HepG2 (cell line): ENCODE data around the gene MAPK9. TPM values are rescaled to one million over a fixed set of nuclear protein-coding genes. Genes with fewer than 3 reads are reported as not detected.

Experiments
- ATAC-seq: fragments of 200-7000 bp; cut with Tn5 transposase; 3 replicates; pipeline ENCODE4 v1.9.1; 2020; ENCODE audit warnings: mild to moderate bottlenecking, moderate library complexity
- BruUV-seq: library from RNA; stranded (reverse); fragments of 400-500 nt; replicated peaks from 2 replicates; lab custom pipeline; 2021; lab: Mats Ljungman, UMichigan
- CTCF ChIA-PET: fragments of 300-600 bp; formaldehyde crosslinking; extraction: SDS; loops from one replicate; lab custom pipeline; 2021; ENCODE audit warnings: low total read pairs, inconsistent platforms, low intra/inter-chr PET ratio; lab: Yijun Ruan, JAX
- POLR2A ChIA-PET: fragments of 350-600 bp; sonication (Branson Sonifier 250); formaldehyde crosslinking; loops from one replicate; lab custom pipeline; 2020; ENCODE audit warnings: antibody characterized with exemption, inconsistent platforms; lab: Yijun Ruan, JAX
- DNase-seq: peaks from one replicate; pipeline ENCODE4 v3.0.0-alpha.2; 2015; ENCODE audit warnings: low spot score
- FAIRE-seq: peaks from 3 replicates; lab custom pipeline; 2011; peaks lifted over from hg19 to GRCh38; lab: Jason Lieb, UNC
- H2AFZ ChIP-seq: one replicate; pipeline ENCODE4 v1.6.1; 2011; ENCODE audit warnings: low read length, inconsistent platforms
- H3K27ac ChIP-seq: fragments of 300-600 bp; 3 replicates; pipeline ENCODE4 v1.8.0; 2011; ENCODE audit warnings: mixed run types, mild to moderate bottlenecking, mixed read lengths, low read length, inconsistent platforms; ENCODE audit not compliant: insufficient read depth; ENCODE audit errors: extremely low read length
- H3K27me3 ChIP-seq, 2 experiments: fragments of 200-600 bp in 1 of 2; 2 replicates in 1 of 2; 3 replicates in 1 of 2; pipeline versions ENCODE4 v1.6.0 to v1.8.0; 2011; ENCODE audit warnings: low read length in 2 of 2, mild to moderate bottlenecking in 2 of 2, moderate library complexity in 2 of 2, inconsistent platforms in 1 of 2; ENCODE audit not compliant: insufficient read depth in 2 of 2, control insufficient read depth in 1 of 2
- H3K36me3 ChIP-seq, 2 experiments: fragments of 200-600 bp in 1 of 2; replicated peaks in 1 of 2; 2 replicates in 1 of 2; 3 replicates in 1 of 2; pipeline versions ENCODE4 v1.5.1 to v1.8.0; 2011; ENCODE audit warnings: low read length in 2 of 2, inconsistent platforms in 1 of 2; ENCODE audit not compliant: insufficient read depth in 2 of 2, control insufficient read depth in 1 of 2
- H3K4me1 ChIP-seq: 2 replicates; pipeline ENCODE4 v1.5.1; 2012; ENCODE audit warnings: low read length, inconsistent platforms; ENCODE audit not compliant: insufficient read depth
- H3K4me2 ChIP-seq: 2 replicates; pipeline ENCODE4 v1.6.0; 2011; ENCODE audit warnings: low read depth, low read length, inconsistent platforms
- H3K4me3 ChIP-seq, 3 experiments: fragments of 200-600 bp in 1 of 3; sonication (generic), shearing (Covaris generic) in 1 of 3; replicated peaks in 1 of 3; 2 replicates each; pipeline ENCODE4 v1.5.1; 2011 to 2016; ENCODE audit warnings: low read length in 3 of 3, inconsistent platforms in 2 of 3, low read depth in 2 of 3, mild to moderate bottlenecking in 2 of 3, control low read depth in 1 of 3, mixed read lengths in 1 of 3; ENCODE audit not compliant: insufficient read depth in 1 of 3
- H3K79me2 ChIP-seq: one replicate; pipeline ENCODE4 v1.6.1; 2011; ENCODE audit warnings: low read length, inconsistent platforms; ENCODE audit not compliant: insufficient read depth
- H3K9ac ChIP-seq: 2 replicates; pipeline ENCODE4 v1.6.0; 2011; ENCODE audit warnings: mild to moderate bottlenecking, low read depth, low read length, inconsistent platforms; ENCODE audit not compliant: insufficient read depth
- H3K9me3 ChIP-seq: 2 replicates; pipeline ENCODE4 v1.5.1; 2012; ENCODE audit warnings: mild to moderate bottlenecking, low read length
- H4K20me1 ChIP-seq: 2 replicates; pipeline ENCODE4 v1.6.0; 2011; ENCODE audit warnings: inconsistent platforms, mild to moderate bottlenecking, low read length, moderate library complexity; ENCODE audit not compliant: insufficient read depth
- ARID4A ChIP-seq: sonication (generic); formaldehyde crosslinking; IDR thresholded peaks from 2 replicates; pipeline ENCODE4 v1.5.0; 2020; ENCODE audit warnings: mild to moderate bottlenecking, missing genetic modification reagents, borderline replicate concordance
- ARNTL ChIP-seq: sonication (generic); formaldehyde crosslinking; IDR thresholded peaks from 2 replicates; pipeline ENCODE4 v1.4.0; 2020; ENCODE audit warnings: mild to moderate bottlenecking, missing genetic modification reagents
- CENPBD1 ChIP-seq: sonication (generic); formaldehyde crosslinking; IDR thresholded peaks from 2 replicates; pipeline ENCODE4 v1.8.0; 2022; ENCODE audit warnings: missing genetic modification reagents, low read depth, mild to moderate bottlenecking, borderline replicate concordance
- DR1 ChIP-seq: sonication (generic); formaldehyde crosslinking; IDR thresholded peaks from 2 replicates; pipeline ENCODE4 v1.8.0; 2021; ENCODE audit warnings: mild to moderate bottlenecking, missing genetic modification reagents, inconsistent platforms
- FLYWCH1 ChIP-seq: sonication (generic); formaldehyde crosslinking; IDR thresholded peaks from 2 replicates; pipeline ENCODE4 v1.8.1; 2023; ENCODE audit warnings: mild to moderate bottlenecking, missing genetic modification reagents
- HDAC1 ChIP-seq: sonication (generic); formaldehyde crosslinking; IDR thresholded peaks from 2 replicates; pipeline ENCODE4 v1.5.1; 2020; ENCODE audit warnings: mild to moderate bottlenecking, missing genetic modification reagents
- KDM5A ChIP-seq: fragments of 200-600 bp; sonication (generic); IDR thresholded peaks from 2 replicates; pipeline ENCODE4 v1.7.0; 2018; ENCODE audit warnings: antibody characterized with exemption, mild to moderate bottlenecking, low read length, borderline replicate concordance
- MAFK ChIP-seq, 2 experiments: IDR thresholded peaks in 1 of 2; conservative IDR thresholded peaks in 1 of 2; 2 replicates each; pipeline ENCODE4 v1.6.1; 2011; ENCODE audit warnings: improper control_type of control experiment in 2 of 2, low read length in 2 of 2
- NFE2L1 ChIP-seq: sonication (generic); formaldehyde crosslinking; IDR thresholded peaks from 2 replicates; pipeline ENCODE4 v1.4.0; 2020; ENCODE audit warnings: missing genetic modification reagents, mild to moderate bottlenecking, borderline replicate concordance
- RFXAP ChIP-seq: sonication (generic); formaldehyde crosslinking; IDR thresholded peaks from 2 replicates; pipeline ENCODE4 v1.4.0; 2020; ENCODE audit warnings: missing genetic modification reagents, borderline replicate concordance
- RXRA ChIP-seq: sonication (generic); formaldehyde crosslinking; IDR thresholded peaks from 2 replicates; pipeline ENCODE4 v1.5.1; 2020; ENCODE audit warnings: missing genetic modification reagents
- ZNF317 ChIP-seq: sonication (generic); formaldehyde crosslinking; IDR thresholded peaks from 2 replicates; pipeline ENCODE4 v1.5.0; 2020; ENCODE audit warnings: mild to moderate bottlenecking, missing genetic modification reagents
- ZNF549 ChIP-seq: sonication (generic); formaldehyde crosslinking; IDR thresholded peaks from 2 replicates; pipeline ENCODE4 v1.5.0; 2020; ENCODE audit warnings: missing genetic modification reagents
- WGBS: methylation state at CpG from one replicate; pipeline ENCODE4 v1.1.6; 2017; ENCODE audit warnings: low lambda C conversion rate; 5-methylcytosine and 5-hydroxymethylcytosine counted together
- in situ Hi-C: cut with HindIII; loops from 2 replicates; pipeline ENCODE4 v1.10.0; 2017; ENCODE audit warnings: low pct_unique_long_range_greater_than_20kb; ENCODE audit not compliant: extremely low pct_ligation_motif_present
- intact Hi-C: fragments of 100-400 bp; cut with micrococcal nuclease; formaldehyde crosslinking; loops from one replicate; pipeline ENCODE4 v1.10.0; 2022; ENCODE audit not compliant: unreplicated experiment
- polyA plus RNA-seq, 8 experiments: library from polyadenylated mRNA; depleted of rRNA in 3 of 8; stranded (reverse) in 7 of 8; unstranded in 1 of 8; fragments of >200 nt; fragmentation: Illumina TruSeq in 4 of 8; extraction: Trizol in 4 of 8; gene quantifications; 2 replicates each; pipeline versions ENCODE4 v1.2.1 to v1.2.3, GENCODE V29; 2011 to 2016; ENCODE audit warnings: low read depth in 4 of 8, missing spikeins in 1 of 8, mixed read lengths in 1 of 8; ENCODE audit not compliant: insufficient read depth in 1 of 8
- total RNA-seq, 5 experiments: library from RNA; depleted of rRNA; stranded (reverse); fragments of >200 nt; fragmentation: Illumina TruSeq; extraction: Trizol; gene quantifications; 2 replicates each; pipeline ENCODE4 v1.2.3, GENCODE V29; 2016; ENCODE audit warnings: low read depth in 1 of 5
- TF ChIP-seq, protein P1 (sequence below): sonication (generic); formaldehyde crosslinking; IDR thresholded peaks from 2 replicates; pipeline ENCODE4 v1.5.1; 2020; ENCODE audit warnings: mild to moderate bottlenecking, moderate library complexity, missing genetic modification reagents
- TF ChIP-seq, protein P2 (sequence below): sonication (generic); formaldehyde crosslinking; IDR thresholded peaks from 2 replicates; pipeline ENCODE4 v1.5.0; 2020; ENCODE audit warnings: missing genetic modification reagents

Gene MAPK9
- total and polyA plus RNA-seq, 2 of the 13 experiments (the other 11 are each of a cell fraction or from before 2014, with no cell fraction given) = 30.1 to 56.1 TPM

DNA sequence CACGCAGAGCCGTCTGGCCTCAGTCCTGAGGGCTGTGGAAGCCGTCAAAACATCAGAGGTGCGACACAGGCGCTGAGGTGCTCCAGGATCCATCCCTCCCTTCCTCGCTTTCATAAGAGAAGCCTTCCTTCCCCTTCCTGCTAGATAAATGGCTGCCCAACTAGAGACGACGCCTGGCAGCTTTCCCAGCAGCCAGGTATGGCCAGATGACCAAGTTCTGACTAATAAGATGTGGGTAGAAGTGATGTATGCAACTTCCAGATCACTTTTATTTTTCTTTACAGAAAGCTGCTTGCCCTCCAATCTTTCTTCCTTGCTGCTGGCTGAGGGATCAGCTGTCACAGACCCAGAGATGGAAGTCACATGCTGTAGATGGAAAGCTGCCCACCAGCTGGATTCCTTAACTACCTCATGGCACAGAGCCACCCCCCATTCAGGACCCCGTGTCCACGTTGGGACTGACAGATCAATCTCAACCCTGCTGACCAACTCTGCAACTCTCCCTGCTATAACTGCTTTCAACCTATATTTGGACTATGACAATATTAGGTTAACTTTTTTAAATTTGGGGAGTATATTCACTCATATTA lies 8.8 kb downstream of the MAPK9 start:
- Histone ChIP-seq H3K36me3 (peaks cover 6 to 49% of the 10 kb centered on the region in 2 experiments), H3K4me2 (no peak overlapping the region), H3K9me3 (no peaks in the 10 kb centered on the region), H4K20me1 (peaks cover 8% of the 10 kb centered on the region), H3K27me3 (no peaks in the 10 kb centered on the region), H3K79me2 (peaks cover 14% of the 10 kb centered on the region), H3K4me3 (no peak overlapping the region), H3K4me1 (peaks cover 14% of the 10 kb centered on the region), H3K27ac (no peak overlapping the region), H2AFZ (no peak overlapping the region), H3K9ac (no peak overlapping the region)
- no TSS peak for BruUV-seq
- ChIA-PET POLR2A (no interaction called here), CTCF (no interaction called here)
- ATAC-seq (no peak), DNase-seq (no peak), FAIRE-seq (no peak)
- intact Hi-C loops (no loop called here), in situ Hi-C loops (no loop called here)
- 91% methylated on average over 10 of the region's 10 CpGs for WGBS
- TF ChIP-seq, protein P1, sequence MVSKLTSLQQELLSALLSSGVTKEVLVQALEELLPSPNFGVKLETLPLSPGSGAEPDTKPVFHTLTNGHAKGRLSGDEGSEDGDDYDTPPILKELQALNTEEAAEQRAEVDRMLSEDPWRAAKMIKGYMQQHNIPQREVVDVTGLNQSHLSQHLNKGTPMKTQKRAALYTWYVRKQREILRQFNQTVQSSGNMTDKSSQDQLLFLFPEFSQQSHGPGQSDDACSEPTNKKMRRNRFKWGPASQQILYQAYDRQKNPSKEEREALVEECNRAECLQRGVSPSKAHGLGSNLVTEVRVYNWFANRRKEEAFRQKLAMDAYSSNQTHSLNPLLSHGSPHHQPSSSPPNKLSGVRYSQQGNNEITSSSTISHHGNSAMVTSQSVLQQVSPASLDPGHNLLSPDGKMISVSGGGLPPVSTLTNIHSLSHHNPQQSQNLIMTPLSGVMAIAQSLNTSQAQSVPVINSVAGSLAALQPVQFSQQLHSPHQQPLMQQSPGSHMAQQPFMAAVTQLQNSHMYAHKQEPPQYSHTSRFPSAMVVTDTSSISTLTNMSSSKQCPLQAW (CRISPR knock-in tag) = no peak
- TF ChIP-seq, protein P2, sequence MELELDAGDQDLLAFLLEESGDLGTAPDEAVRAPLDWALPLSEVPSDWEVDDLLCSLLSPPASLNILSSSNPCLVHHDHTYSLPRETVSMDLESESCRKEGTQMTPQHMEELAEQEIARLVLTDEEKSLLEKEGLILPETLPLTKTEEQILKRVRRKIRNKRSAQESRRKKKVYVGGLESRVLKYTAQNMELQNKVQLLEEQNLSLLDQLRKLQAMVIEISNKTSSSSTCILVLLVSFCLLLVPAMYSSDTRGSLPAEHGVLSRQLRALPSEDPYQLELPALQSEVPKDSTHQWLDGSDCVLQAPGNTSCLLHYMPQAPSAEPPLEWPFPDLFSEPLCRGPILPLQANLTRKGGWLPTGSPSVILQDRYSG (CRISPR knock-in tag) = no peak
- TF ChIP-seq RXRA (CRISPR knock-in tag) = no peak
- no peak for TF ChIP-seq KDM5A
- TF ChIP-seq ARNTL (CRISPR knock-in tag) = no peak
- TF ChIP-seq FLYWCH1 (CRISPR knock-in tag) = no peak
- no peak for TF ChIP-seq ZNF317 (CRISPR knock-in tag)
- TF ChIP-seq ARID4A = no peak
- no peak for TF ChIP-seq NFE2L1 (CRISPR knock-in tag)
- TF ChIP-seq DR1 (CRISPR knock-in tag) = no peak
- TF ChIP-seq ZNF549 (CRISPR knock-in tag) = no peak
- no peak for TF ChIP-seq MAFK (conservative IDR thresholded peaks at IDR 0.05 in 1 of 2, IDR thresholded peaks at IDR 0.05 in 1 of 2; ENCODE audit: low read length in 2 of 2)
- TF ChIP-seq CENPBD1 (CRISPR knock-in tag) = no peak
- no peak for TF ChIP-seq HDAC1
- no peak for TF ChIP-seq RFXAP (CRISPR knock-in tag)
